Stimulated activated CD4-positive, alpha-beta T cell treated with anti-CD3 and anti-CD28 coated beads, Interleukin-15, amount 100 ng/mL, for 1 hour (primary cell): Measurements from ENCODE around the gene DLST.

Experiments
- DNase-seq, 2 donors: peaks; one replicate each; pipeline ENCODE4 v3.0.0-alpha.2; 2020; ENCODE audit warnings: low read depth in 1 of 2, low spot score in 1 of 2

The DLST gene

GRCh38 chr14:74860899-74861733 is 20.6 kb upstream of the DLST start:
- peak; percentile 82 to 86 for DNase-seq

GRCh38 chr14:74861734-74862090 is 20.0 kb upstream of the DLST start:
- DNase-seq = no peak

- DNase-seq = no peak
Observed at GRCh38 chr14:74863274-74863673, 18.4 kb upstream of the DLST start.

- DNase-seq = no peak
Observed at GRCh38 chr14:74864198-74864597, 17.5 kb upstream of the DLST start.

DNA sequence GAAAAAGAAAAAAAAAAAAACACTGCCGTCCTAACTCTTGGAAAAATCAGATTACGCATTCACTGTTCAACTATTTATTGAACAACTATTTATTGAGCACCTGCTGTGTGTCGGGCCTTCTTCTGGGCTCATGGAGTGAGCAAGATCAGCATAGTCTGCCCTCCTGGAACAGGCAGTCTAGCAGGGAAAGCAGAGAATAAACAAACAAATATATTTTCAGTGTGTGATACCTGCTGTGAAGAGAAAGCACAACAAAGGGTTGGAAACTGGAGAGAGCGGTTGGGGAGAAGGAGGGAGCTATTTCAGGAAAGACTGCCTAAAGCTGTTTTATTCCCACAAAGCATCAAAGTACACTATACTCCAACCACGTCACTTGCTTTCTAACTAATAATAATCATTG is 16.6 kb upstream of the DLST start:
- no peak for DNase-seq

DNA sequence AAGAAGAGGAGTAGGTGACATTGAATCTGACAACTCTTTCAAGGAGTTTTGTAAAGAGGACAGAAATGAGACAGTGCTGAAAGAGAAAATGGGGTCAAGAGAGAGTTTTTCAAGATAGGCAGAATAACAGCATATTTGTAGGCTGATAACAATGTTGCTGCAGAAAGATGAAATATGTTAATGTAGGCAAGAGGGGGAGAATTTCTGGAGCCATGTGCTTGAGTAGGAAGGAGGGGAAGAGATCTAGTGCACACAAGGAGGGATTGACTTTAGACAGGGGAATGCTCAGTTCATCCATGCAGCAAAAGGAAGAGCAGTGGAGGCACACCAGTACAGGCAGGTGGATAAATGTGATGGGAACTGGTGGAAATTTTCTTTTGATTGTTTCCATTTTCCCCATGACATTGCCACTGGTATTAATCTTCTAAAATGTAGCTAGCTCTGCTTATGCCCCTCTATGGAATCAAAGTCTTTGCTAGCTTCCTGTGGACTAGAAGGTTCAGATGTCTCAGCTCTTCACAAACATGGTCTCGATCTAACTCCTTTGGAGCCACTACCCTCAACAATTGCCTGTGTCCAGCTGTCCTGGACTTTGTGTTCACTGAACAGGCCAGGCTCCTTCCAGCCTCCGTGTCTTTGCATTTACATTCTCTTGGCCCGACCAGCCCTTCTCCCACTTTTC is 14.9 kb upstream of the DLST start:
- DNase-seq = no peak

- DNase-seq = peak in 1 of 2 donors; percentile 29
Observed at GRCh38 chr14:74867673-74868072, 14.0 kb upstream of the DLST start.

GRCh38 chr14:74868739-74869138 is 13.0 kb upstream of the DLST start:
- no peak for DNase-seq

- no peak for DNase-seq
Observed at GRCh38 chr14:74871819-74872218, 9.9 kb upstream of the DLST start.

GRCh38 chr14:74875204-74875603 is 6.5 kb upstream of the DLST start:
- no peak for DNase-seq

DNA sequence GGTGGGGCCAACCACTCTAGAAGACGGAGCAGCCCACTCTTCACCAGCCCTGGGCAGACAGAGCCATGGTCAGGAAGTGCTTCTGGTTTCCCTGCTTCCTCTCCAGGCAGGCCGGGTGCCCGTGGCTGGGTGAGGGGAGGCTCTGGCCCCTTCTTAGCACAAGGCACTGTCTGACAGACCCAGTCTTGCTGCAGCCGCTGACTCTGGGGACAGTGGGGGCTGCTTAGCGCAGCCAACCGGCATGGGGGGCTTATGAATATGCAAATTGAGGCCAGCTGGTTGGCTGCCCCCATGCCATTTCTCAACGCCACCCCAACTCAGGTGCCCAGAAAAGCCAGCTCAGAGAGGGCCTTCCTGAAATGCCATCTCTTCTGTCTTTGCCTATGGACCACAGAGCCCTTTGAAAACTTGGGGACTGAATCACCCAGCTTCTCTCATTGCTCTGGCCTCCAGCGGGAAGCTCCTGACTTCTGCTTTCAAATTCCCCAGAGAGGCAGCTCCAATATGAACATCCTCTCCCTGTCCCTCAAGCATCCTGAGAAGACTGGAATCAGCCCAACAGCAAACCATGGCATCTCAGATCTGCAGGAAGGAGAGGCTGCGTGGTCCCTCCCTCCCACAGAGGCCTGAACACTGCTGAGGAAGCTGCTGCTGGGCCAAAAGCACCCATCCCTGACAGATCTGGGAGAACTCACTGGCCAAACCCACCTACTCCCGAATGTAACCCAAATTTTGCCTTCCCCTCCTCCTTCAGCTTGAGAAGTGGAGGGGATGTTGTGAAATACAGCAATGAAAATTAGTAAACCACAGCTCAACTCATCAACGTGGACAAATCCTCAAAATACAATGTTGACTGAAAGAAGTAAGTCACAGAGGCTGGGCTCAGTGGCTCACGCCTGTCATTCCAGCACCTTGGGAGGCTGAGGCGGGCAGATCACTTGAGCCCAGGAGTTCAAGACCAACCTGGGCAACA is 5.5 kb upstream of the DLST start, which contains the start of gene PROX2:
PROX2 (minus strand) TSS at position 205 of the 973 bp plus-strand sequence. CDS start 12,311 bp downstream, outside the sequence.
- DNase-seq = peak in 1 of 2 donors; percentile 8

DNA sequence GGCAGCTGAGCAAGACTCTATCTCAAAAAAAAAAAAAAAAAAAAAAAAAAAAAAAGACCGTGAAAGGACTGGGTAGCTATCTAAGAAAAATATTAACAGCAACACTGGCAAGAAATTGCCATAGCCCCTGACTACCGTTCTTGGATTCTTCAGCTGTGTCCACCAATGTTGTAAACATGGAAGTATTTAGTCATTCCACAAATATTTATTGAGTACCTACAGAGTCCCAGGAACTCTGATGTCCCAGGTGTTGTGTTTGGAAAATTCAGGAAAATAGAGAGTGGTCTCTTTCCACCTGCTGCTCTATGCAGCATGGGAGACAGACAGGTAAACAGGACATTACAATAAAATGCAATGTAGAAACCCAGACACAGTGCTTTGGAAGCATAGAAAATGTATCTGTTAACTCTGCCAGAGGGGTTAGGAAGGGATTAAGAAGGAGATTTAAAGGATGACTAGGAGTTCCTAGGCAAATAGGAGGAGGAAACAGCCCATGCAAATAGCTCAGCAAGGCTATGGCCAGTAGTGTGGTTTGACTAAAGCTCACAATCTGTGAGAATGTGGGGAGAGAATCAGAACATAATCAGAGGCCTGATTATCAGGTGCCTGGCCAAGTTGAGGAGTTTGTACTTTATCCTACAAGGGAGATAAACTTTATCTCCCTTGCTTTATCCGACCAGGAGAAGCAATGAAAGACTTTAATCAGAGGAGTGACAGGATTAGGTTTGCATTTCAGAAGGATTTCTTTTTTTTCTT is 2.1 kb upstream of the DLST start:
- DNase-seq = no peak

- DNase-seq = peak; percentile 12 to 35
Observed at GRCh38 chr14:74882103-74882920, 596 bp downstream of the DLST start.

DNA sequence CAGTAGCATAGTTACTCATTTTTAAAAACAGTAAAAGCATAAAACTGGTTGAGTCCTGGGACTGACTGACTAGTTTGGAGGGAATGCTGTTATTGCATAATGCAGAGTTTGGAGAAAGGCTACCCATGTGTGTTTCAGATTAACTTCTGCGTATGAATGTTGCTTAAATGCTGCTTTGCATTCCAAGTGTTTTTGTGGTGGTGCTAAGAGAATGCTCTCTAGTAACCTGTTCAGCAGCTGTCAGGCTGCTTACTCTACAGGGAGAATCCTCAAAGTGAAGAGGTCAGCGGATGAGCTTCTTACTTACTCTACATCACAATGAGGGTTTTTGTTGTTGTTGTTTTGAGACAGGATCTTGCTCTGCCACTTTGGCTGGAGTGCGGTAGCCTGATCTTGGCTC is 4.3 kb downstream of the DLST start:
- no peak for DNase-seq

DNA sequence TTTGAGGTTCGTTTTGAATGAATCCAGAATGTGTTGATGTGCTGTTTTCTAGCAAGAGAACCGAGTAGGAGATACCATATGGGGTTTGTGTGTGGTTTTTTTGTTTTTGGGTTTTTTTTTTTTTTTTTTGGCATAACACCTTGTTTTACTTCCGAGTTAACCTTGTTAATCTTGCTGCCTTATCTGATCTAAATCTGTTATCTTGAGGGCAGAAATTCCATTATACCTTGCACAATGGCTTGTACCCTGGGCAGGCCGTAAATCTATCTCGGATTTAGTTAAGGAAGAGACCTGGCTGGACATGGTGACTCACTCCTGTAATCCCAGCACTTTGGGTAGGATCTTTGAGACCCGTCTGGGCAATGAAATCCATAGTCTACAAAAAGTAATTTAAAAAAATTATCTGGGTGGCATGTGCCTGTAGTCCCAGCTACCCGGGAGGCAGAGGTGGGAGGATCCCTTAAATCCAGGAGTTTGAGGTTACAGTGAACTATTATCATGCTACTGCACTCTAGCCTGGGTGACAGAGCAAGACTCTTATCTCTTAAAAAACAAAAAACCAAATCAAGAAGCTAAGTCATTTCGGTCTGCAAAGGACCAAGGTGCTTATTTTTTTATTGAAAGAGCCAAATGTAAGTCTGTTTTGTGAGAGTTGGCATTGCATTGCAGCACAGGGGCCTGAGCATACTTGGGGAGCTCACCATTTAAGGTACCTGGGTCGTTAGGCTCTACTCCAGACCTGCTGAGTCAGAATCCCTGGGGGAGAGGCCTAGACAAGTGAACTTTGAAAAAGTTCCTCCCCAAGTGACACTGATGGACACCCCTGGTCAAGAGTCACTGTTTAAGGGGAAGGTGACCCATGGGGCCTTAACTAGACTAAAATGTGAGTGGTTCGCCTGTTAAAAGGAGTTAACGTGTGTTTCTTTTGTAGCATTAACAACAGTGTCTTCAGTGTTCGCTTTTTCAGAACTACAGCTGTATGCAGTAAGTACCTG is 6.7 kb downstream of the DLST start:
- no peak for DNase-seq

- DNase-seq = no peak
Observed at GRCh38 chr14:74890262-74890661, 8.5 kb downstream of the DLST start.

- DNase-seq = no peak
Observed at GRCh38 chr14:74891870-74892269, 10.2 kb downstream of the DLST start.

- no peak for DNase-seq
Observed at GRCh38 chr14:74892745-74893144, 11.0 kb downstream of the DLST start.
